NCI-H2107 treated with DMSO at 0.1 percent for 48 hours (cell line): Measurements from ENCODE around the gene PLCD3.
A peak's percentile ranks its signal among the peaks of the same experiment; 100 is the strongest.
"Not testable (repeated sequence)": the region's sequence is repeated elsewhere in the genome, so short reads cannot be mapped to it uniquely, and the experiment has no call there.

Source experiments
- DNase-seq: peaks from one replicate; lab custom pipeline; 2025; ENCODE audit not compliant: unreplicated experiment; lab: John Stamatoyannopoulos, UW

PLCD3 gene

GRCh38 chr17:45135192-45135977, 3.1 kb upstream of the PLCD3 start, which contains the start of gene ACBD4:
TSS of gene ACBD4 (plus strand) at chr17:45135687. CDS start at chr17:45136145, 458 bp downstream.
- peak; percentile 86 for DNase-seq

DNA sequence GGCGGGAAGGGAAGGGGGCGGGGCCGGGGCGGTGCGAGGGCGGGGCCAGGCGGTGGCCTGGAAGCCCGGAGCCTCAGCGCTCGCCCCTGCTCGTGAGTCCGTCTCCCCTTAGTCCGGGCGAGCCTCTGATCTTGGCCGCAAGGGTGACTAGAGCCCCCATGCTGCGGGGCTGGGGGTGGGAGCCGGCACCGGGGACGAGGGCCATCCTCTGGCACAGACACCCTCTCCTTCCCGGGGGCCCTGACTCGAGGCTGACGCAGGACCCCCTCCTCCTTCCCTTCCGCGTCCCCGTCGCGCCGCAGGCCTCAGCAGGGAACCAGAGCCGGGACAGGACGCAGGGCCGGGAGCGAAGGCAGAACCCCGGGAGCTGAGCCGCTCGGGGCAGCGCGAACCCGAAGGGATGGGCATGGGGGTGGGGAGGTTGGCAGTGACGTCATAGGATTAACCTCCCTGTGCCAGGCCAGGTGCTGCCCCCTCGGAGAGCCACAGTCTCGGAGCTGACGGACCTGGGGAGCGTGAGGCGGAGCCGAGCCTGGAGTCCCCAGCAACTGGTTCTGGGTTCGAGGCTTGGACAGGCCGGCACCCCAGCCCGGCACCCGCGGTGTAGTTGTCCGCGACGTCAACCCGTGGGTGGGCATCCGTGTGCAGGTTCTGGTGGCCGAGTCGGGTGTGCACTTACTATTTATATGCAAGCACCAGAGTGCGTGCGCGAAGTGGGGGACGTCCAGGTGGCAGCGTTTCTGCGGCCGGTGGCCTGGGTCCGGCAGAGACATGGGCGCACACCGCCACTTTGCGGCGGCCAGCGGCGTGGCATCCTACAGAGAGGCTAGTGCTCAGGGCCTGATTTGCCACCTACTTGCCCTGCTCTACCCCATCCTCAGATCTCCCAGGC, 503 bp upstream of the PLCD3 start:
- peak; percentile 29 for DNase-seq

GRCh38 chr17:45131616-45132319, 547 bp downstream of the PLCD3 start:
- DNase-seq = no peak

GRCh38 chr17:45130681-45131615, 1.4 kb downstream of the PLCD3 start:
- DNase-seq = no peak

- no peak for DNase-seq
These were observed 2.2 kb downstream of the PLCD3 start for GRCh38 chr17:45129940-45130680.

DNA sequence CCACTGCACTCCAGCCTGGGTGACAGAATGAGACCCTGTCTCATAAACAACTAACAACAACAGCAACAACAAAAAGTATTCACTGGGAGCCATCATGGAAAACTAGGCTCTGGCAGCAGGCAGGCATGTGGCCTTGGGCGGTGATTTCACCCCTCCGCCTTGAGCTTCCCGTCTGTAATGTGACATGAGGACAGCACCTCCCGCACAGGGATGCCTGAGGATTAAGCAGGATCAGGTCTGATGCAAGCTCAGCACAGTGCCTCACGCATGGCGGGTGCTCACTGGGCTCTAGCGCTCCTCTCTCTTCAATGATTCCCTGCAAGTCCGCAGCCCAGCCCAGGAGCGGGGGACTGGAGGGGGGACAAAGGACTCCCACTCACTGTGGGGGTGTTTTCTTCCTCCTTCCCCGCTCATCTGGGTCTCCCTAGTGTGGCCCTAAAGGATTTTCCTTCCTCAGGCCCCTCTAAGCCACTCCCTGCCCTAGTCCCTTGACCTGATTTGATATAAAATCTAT, 2.8 kb downstream of the PLCD3 start:
- DNase-seq = no peak

GRCh38 chr17:45128989-45129388, 3.3 kb downstream of the PLCD3 start:
- no peak for DNase-seq

- no peak for DNase-seq
These were observed 4.0 kb downstream of the PLCD3 start for GRCh38 chr17:45128331-45128730.

DNA sequence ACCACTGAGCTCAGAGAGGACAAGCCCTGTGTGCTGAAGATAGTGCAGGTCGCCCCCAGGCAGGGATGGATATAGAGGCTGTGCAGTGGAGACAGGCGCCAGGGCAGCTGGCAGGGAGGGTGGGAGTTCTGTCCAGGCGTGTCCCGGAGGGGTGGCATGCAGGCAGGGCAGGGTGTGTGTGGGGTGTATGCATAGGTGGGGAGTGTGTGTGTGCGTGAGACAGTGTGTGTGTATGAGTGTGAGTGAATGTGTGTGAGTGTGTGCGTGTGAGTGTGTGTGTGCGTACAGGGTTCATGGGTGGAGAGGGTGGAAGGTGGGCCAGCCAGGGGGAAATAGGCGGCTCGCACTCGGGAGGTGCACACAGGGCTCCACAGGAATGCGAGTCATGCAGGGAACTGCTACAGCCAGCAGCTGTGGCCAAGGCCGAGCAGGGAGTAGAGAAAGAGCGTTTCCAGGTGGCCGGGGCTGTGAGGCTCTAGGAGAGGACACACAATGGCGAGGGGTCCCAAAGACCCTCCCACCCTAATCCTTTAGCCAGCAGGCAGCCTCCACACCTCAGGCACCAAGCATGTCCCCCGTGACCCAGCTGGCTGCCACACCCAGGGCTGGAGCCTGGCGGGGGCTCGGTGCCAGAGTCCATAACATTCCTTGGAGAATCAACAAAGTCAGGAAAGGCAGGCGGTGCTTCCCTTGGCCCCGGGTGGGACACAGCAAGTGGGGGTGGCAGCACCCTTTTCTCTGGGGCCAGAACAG, 4.6 kb downstream of the PLCD3 start:
- DNase-seq = no peak

DNA sequence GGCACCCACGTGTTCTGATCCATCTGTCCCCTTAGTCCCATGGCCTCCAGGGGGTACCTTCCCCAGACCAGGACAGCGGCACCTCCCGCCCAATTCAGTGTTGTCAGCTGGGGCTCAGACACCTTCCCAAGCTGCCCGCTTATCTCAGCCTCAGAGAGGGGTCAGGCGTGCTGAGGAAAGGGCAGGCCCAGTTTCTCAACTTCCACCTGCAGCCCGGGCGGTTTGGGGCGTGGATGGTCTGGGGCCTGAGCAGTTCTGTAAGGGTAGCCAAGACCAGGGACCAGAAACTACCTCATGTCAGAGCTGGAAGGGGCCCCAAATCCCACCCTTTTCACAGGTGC, 5.1 kb downstream of the PLCD3 start:
- no peak for DNase-seq

DNA sequence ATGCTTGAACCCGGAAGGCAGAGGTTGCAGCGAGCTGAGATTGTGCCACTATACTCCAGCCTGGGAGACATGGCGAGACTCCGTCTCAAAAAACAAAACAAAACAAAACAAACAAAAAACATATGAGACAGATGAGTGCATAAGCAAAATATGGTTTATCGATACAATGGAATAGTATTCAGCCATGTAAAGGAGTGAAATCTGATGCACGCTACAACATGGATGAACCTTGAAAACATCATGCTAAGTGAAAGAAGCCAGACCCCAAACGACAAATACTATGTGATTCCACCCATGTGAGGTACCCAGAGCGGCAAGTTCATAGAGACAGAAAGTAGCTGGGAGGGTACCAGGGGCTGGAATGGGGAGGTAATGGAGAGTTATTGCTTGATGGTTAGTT, 6.8 kb downstream of the PLCD3 start:
- no peak for DNase-seq

DNA sequence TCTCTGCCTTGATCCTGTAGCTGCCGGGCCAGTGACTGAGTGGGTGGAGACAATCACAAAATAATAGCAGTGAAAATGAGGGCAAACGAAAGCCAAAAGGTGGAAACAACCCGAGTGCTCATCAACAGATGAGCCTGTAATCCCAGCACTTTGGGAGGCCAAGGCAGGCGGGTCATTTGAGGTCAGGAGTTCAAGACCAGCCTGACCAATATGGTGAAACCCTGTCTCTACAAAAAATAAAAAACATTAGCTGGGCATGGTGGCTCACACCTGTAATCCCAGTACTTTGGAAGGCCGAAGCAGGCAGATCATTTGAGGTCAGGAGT, 7.6 kb downstream of the PLCD3 start:
- not testable (repeated sequence) for DNase-seq

DNA sequence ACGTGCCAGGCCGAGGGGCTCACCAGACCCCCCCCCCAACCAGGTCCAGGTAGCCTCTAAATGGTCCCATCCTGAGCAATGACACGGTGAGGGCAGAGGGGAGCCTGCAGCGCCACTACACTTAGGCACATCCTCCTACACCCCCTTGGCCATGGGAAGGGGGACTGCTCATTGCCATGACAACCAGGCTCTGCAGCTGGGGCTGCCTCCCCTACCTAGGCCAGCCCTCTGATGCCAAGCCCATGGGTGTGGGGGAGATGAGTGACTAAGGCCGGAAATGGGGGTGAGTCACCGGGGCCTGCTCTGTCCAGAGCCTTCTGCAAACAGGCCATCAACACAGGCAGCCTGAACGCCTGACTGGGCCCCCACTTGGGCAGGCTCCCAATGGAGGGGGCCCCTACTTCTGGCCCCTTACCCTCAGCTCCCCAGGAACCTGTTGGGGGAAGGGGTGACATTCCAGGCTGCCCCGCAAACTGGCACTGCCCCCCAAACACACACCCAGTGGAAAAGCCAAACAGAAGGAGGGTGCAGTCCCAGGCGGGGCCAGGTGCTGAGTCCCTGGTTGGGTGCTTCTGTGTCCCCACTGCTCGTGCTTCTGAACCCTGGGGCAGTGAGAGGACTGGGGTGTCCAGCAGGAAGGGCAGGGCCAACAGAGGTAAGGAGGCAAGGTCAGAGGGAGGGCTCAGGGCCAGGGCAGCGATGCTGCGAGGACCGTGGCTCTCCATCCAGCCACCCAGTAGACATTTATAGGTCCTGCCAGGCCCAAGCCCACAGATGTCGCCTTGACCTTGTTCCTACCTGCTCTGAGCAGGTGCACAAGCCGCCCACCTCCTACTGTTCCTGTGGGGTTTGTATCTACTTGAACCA, 8.2 kb downstream of the PLCD3 start:
- DNase-seq = no peak

DNA sequence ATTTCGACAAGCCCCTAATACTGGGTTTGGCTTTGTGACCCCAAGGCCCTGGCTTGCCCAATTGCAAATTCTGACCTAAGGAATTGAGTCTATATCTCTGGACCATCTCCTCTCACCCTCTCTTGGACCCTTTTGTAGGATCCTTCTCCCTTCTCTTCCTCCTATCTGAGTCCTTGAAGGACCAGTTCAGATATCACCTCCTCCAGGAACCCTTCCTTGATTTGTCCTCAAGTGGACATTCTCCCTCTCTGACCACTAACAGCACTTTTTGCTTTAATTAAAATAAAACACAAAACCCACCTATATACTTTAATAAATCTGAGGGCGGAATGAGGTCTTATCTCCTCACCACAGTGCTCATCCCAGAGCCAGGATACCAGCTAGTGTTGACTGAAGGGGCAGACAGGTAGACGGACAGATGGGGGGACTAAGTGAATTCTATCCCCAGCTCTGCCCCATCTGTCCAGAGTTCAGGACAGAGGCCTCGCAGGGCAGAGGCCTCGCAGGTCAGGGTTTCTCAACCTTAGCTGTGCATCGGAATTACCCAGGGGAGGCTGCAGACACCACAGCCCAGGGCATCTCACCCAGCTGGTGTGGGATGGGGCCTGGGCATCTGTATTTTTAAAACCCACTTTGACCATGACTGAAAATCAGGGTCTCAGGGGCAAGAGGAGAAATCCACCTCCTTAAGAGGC, 9.1 kb downstream of the PLCD3 start:
- DNase-seq = no peak

DNA sequence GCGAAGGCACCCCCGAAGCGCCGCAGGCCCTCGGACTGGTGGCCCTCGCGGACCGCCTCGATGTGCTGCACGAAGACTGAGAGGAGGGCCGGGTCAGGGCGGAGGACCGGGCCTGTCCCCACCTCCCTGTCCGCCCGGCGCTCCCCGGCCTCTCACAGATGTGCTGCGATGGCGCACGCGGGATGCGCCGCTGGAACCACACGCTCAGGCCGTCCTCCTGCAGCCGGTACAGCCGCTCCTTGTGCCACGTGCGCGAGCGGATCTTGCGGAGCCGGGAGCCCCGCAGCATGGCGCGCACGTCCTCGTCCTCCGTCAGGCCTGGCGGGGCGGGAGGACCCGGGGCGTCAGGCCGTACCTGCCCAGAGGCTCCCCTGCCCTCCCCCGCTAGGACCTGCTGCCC, 11.3 kb downstream of the PLCD3 start:
- DNase-seq = no peak

GRCh38 chr17:45120558-45120957, 11.8 kb downstream of the PLCD3 start:
- no peak for DNase-seq

- DNase-seq = no peak
These were observed 12.4 kb downstream of the PLCD3 start for GRCh38 chr17:45119964-45120363.
